ENCODE results near the gene OR52N4. TPM values are rescaled to one million over a fixed set of nuclear protein-coding genes. Genes with fewer than 3 reads are reported as not detected.
"Not testable (repeated sequence)": the region's sequence is repeated elsewhere in the genome, so short reads cannot be mapped to it uniquely, and the experiment has no call there.

Gene OR52N4
- total RNA-seq (2014; rRNA removed; shearing (Covaris generic)) (0.43 TPM in 1 of 2 replicates, not detected in the other), polyA plus RNA-seq (2016; fragmentation: Nextera tagmentation; extraction: Ambion mirVana) (not detected in 2 replicates)

GRCh38 chr11:5753943-5754342 is at the start of gene OR52N4:
Gene OR52N4, plus strand, starts transcription at chr11:5754243. Its CDS starts 498 bp downstream, at chr11:5754741.
- Histone ChIP-seq H3K27ac (no peak within 1 kb of the TSS), H3K4me2 (ENCODE audit: unreplicated experiment) (no peak within 1 kb of the TSS), H3F3A (ENCODE audit: insufficient read depth) (no peaks in the 10 kb centered on the region), H3K9me3 (ENCODE audit: low read depth) (no peaks in the 10 kb centered on the region), H3K27me3 (replicated peaks; ENCODE audit: insufficient read depth) (no peaks in the 10 kb centered on the region), H4K20me1 (ENCODE audit: insufficient read depth) (no peaks in the 10 kb centered on the region), H3K79me2 (ENCODE audit: insufficient read depth) (no peaks in the 10 kb centered on the region), H3K36me3 (ENCODE audit: low read depth) (no peaks in the 10 kb centered on the region), H3K4me1 (ENCODE audit: insufficient read depth) (no peaks in the 10 kb centered on the region), H3K4me3 (no peak within 1 kb of the TSS), H3K9ac (no peak within 1 kb of the TSS), H2AFZ (no peak within 1 kb of the TSS), H3K9me2 (ENCODE audit: insufficient read depth) (no peaks in the 10 kb centered on the region)
- TF ChIP-seq EZH2phosphoT487 (IDR thresholded peaks at IDR 0.05; ENCODE audit: insufficient read depth, low read depth), result no peak
- TF ChIP-seq EZH2 (IDR thresholded peaks at IDR 0.05; ENCODE audit: insufficient read depth, poor library complexity, severe bottlenecking), result no peak
- no peak for DNase-seq
- in situ Hi-C loops (cut with MboI), result no loop called here
- WGBS, 2 experiments (ENCODE audit: low coverage in 1 of 2, low lambda C conversion rate in 2 of 2, missing lambda C conversion rate in 2 of 2), result 71 to 89% methylated on average over 1 of the region's 1 CpG

GRCh38 chr11:5705688-5706087 is 48.4 kb upstream of the OR52N4 start:
- Histone ChIP-seq H2AFZ (no peak overlapping the region), H3F3A (ENCODE audit: insufficient read depth) (no peaks in the 10 kb centered on the region), H3K9me2 (ENCODE audit: insufficient read depth) (no peaks in the 10 kb centered on the region), H3K27me3 (replicated peaks; ENCODE audit: insufficient read depth) (no peaks in the 10 kb centered on the region), H4K20me1 (ENCODE audit: insufficient read depth) (no peaks in the 10 kb centered on the region), H3K36me3 (ENCODE audit: low read depth) (peaks cover 29% of the 10 kb centered on the region), H3K4me1 (ENCODE audit: insufficient read depth) (no peaks in the 10 kb centered on the region), H3K9me3 (ENCODE audit: low read depth) (no peaks in the 10 kb centered on the region), H3K9ac (no peak overlapping the region), H3K79me2 (ENCODE audit: insufficient read depth) (no peaks in the 10 kb centered on the region), H3K4me3 (no peak overlapping the region), H3K4me2 (ENCODE audit: unreplicated experiment) (no peak overlapping the region), H3K27ac (no peak overlapping the region)
- in situ Hi-C loops (cut with MboI), result no loop called here
- WGBS, 2 experiments (ENCODE audit: low coverage in 1 of 2, low lambda C conversion rate in 2 of 2, missing lambda C conversion rate in 2 of 2), result 93% methylated on average over 4 of the region's 4 CpGs
- TF ChIP-seq EZH2phosphoT487 (IDR thresholded peaks at IDR 0.05; ENCODE audit: insufficient read depth, low read depth), result no peak
- no peak for TF ChIP-seq EZH2 (IDR thresholded peaks at IDR 0.05; ENCODE audit: insufficient read depth, poor library complexity, severe bottlenecking)
- DNase-seq, result peak; percentile 30

GRCh38 chr11:5712507-5712906 is 41.5 kb upstream of the OR52N4 start:
- Histone ChIP-seq H3K4me1 (ENCODE audit: insufficient read depth) (no peaks in the 10 kb centered on the region), H3K9ac (no peak overlapping the region), H4K20me1 (ENCODE audit: insufficient read depth) (no peaks in the 10 kb centered on the region), H3K79me2 (ENCODE audit: insufficient read depth) (no peaks in the 10 kb centered on the region), H2AFZ (no peak overlapping the region), H3K4me2 (ENCODE audit: unreplicated experiment) (no peak overlapping the region), H3K9me3 (ENCODE audit: low read depth) (no peaks in the 10 kb centered on the region), H3K27me3 (replicated peaks; ENCODE audit: insufficient read depth) (no peaks in the 10 kb centered on the region), H3K4me3 (no peak overlapping the region), H3K27ac (no peak overlapping the region), H3F3A (ENCODE audit: insufficient read depth) (no peaks in the 10 kb centered on the region), H3K36me3 (ENCODE audit: low read depth) (peaks cover 10% of the 10 kb centered on the region; the same call in 1 of the 2 replicates), H3K9me2 (ENCODE audit: insufficient read depth) (no peaks in the 10 kb centered on the region)
- in situ Hi-C loops (cut with MboI), result no loop called here
- TF ChIP-seq EZH2phosphoT487 (IDR thresholded peaks at IDR 0.05; ENCODE audit: insufficient read depth, low read depth) (no peak), EZH2 (IDR thresholded peaks at IDR 0.05; ENCODE audit: insufficient read depth, poor library complexity, severe bottlenecking) (no peak)
- peak; percentile 42 for DNase-seq
- WGBS, 2 experiments (ENCODE audit: low coverage in 1 of 2, low lambda C conversion rate in 2 of 2, missing lambda C conversion rate in 2 of 2), result 63 to 72% methylated on average over 1 of the region's 1 CpG

GRCh38 chr11:5713695-5714094 is 40.3 kb upstream of the OR52N4 start:
- no peak for TF ChIP-seq EZH2 (IDR thresholded peaks at IDR 0.05; ENCODE audit: insufficient read depth, poor library complexity, severe bottlenecking)
- no peak for TF ChIP-seq EZH2phosphoT487 (IDR thresholded peaks at IDR 0.05; ENCODE audit: insufficient read depth, low read depth)
- Histone ChIP-seq H3K9me2 (ENCODE audit: insufficient read depth) (no peaks in the 10 kb centered on the region), H2AFZ (no peak overlapping the region), H3K79me2 (ENCODE audit: insufficient read depth) (no peaks in the 10 kb centered on the region), H3K9me3 (ENCODE audit: low read depth) (no peaks in the 10 kb centered on the region), H3K36me3 (ENCODE audit: low read depth) (peaks cover 10% of the 10 kb centered on the region; the same call in 1 of the 2 replicates), H4K20me1 (ENCODE audit: insufficient read depth) (no peaks in the 10 kb centered on the region), H3K4me3 (no peak overlapping the region), H3K4me1 (ENCODE audit: insufficient read depth) (no peaks in the 10 kb centered on the region), H3K9ac (no peak overlapping the region), H3F3A (ENCODE audit: insufficient read depth) (no peaks in the 10 kb centered on the region), H3K4me2 (ENCODE audit: unreplicated experiment) (no peak overlapping the region), H3K27me3 (replicated peaks; ENCODE audit: insufficient read depth) (no peaks in the 10 kb centered on the region), H3K27ac (no peak overlapping the region)
- in situ Hi-C loops (cut with MboI), result no loop called here
- DNase-seq, result no peak
- 76 to 79% methylated on average over 5 of the region's 5 CpGs for WGBS, 2 experiments (ENCODE audit: low coverage in 1 of 2, low lambda C conversion rate in 2 of 2, missing lambda C conversion rate in 2 of 2)

- H4K20me1 ChIP-seq (ENCODE audit: insufficient read depth); H3K36me3 ChIP-seq (ENCODE audit: low read depth); H3K4me3 ChIP-seq; in situ Hi-C loops (cut with MboI); H3K27me3 ChIP-seq (replicated peaks; ENCODE audit: insufficient read depth); H3K9me3 ChIP-seq (ENCODE audit: low read depth); H3K9me2 ChIP-seq (ENCODE audit: insufficient read depth); H3K4me1 ChIP-seq (ENCODE audit: insufficient read depth); H2AFZ ChIP-seq; DNase-seq; H3K27ac ChIP-seq; H3K79me2 ChIP-seq (ENCODE audit: insufficient read depth); H3K4me2 ChIP-seq (ENCODE audit: unreplicated experiment); H3K9ac ChIP-seq; H3F3A ChIP-seq (ENCODE audit: insufficient read depth): not testable (repeated sequence)
- WGBS, 2 experiments (ENCODE audit: low coverage in 1 of 2, low lambda C conversion rate in 2 of 2, missing lambda C conversion rate in 2 of 2), result 62 to 65% methylated on average over 1 of the region's 1 CpG
These were observed 37.5 kb upstream of the OR52N4 start for GRCh38 chr11:5716518-5716917.

Data from GM23248 (cell line).